ENCODE data around the gene FILIP1L. TPM values are rescaled to one million over a fixed set of nuclear protein-coding genes. Genes with fewer than 3 reads are reported as not detected.
A peak's percentile ranks its signal among the peaks of the same experiment; 100 is the strongest.

Gene FILIP1L
- total and polyA plus RNA-seq, 2 of the 4 experiments (the other 2 are of a cell fraction): 11.5 to 19.9 TPM

DNA sequence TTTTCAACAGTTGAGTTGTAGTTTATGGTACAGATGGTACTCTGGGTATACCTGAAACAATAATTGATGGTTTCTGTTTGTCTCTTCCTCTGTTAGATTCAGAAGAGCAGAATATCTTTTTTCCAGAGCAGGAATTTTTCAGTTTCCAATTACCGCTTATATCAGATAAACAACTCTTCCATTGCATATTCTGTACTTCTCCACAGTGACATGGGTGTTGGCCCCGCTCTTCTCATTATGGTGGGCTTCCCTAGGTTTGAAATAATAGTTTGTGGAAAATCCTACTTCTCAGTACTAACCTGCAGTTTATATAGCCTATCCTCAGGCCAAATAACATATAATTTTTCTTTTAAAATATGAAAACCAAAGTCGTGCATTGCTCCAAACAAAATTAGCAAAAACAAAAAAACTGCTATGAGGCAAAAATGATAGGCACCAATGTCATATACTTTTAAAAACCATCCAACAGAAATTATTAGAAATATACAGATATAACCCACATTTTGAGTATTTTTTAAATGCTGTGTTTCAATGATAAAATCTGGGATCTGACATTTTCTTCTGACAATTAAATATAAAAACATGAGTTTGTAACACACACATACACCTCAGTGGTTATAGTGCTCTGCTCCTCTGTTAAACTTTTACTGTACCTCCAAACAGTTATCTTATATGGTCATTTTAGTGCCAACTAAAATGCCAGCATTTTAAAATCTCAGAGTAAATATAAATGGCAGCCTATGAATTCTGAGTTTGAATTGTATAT lies 239.9 kb downstream of the FILIP1L start:
- TF ChIP-seq MAZ (IDR thresholded peaks at IDR 0.05; ENCODE audit: borderline replicate concordance, low read depth, low read length) (no peak), RFX5 (IDR thresholded peaks at IDR 0.05; ENCODE audit: low read depth, low read length) (no peak), MAFK (IDR thresholded peaks at IDR 0.05; ENCODE audit: low read depth, low read length) (no peak), USF2 (IDR thresholded peaks at IDR 0.05; ENCODE audit: low read depth, low read length) (no peak), BHLHE40 (IDR thresholded peaks at IDR 0.05; ENCODE audit: low read depth, low read length) (no peak), CEBPB (IDR thresholded peaks at IDR 0.05; ENCODE audit: low read depth, low read length) (no peak), MXI1 (IDR thresholded peaks at IDR 0.05; ENCODE audit: borderline replicate concordance, low read depth, low read length) (no peak), NFE2L2 (IDR thresholded peaks at IDR 0.05; ENCODE audit: low read depth, low read length) (no peak), FOS (IDR thresholded peaks at IDR 0.05; ENCODE audit: low read depth, low read length) (no peak), RAD21 (IDR thresholded peaks at IDR 0.05; ENCODE audit: low read length) (no peak), SMC3 (IDR thresholded peaks at IDR 0.05; ENCODE audit: low read depth, low read length) (no peak), POLR2A (IDR thresholded peaks at IDR 0.05; ENCODE audit: low read depth, low read length) (no peak)
- TF ChIP-seq, protein P1, sequence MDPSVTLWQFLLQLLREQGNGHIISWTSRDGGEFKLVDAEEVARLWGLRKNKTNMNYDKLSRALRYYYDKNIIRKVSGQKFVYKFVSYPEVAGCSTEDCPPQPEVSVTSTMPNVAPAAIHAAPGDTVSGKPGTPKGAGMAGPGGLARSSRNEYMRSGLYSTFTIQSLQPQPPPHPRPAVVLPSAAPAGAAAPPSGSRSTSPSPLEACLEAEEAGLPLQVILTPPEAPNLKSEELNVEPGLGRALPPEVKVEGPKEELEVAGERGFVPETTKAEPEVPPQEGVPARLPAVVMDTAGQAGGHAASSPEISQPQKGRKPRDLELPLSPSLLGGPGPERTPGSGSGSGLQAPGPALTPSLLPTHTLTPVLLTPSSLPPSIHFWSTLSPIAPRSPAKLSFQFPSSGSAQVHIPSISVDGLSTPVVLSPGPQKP (IDR thresholded peaks at IDR 0.05; ENCODE audit: borderline replicate concordance, low read depth, low read length): no peak
- TF ChIP-seq, protein P2, sequence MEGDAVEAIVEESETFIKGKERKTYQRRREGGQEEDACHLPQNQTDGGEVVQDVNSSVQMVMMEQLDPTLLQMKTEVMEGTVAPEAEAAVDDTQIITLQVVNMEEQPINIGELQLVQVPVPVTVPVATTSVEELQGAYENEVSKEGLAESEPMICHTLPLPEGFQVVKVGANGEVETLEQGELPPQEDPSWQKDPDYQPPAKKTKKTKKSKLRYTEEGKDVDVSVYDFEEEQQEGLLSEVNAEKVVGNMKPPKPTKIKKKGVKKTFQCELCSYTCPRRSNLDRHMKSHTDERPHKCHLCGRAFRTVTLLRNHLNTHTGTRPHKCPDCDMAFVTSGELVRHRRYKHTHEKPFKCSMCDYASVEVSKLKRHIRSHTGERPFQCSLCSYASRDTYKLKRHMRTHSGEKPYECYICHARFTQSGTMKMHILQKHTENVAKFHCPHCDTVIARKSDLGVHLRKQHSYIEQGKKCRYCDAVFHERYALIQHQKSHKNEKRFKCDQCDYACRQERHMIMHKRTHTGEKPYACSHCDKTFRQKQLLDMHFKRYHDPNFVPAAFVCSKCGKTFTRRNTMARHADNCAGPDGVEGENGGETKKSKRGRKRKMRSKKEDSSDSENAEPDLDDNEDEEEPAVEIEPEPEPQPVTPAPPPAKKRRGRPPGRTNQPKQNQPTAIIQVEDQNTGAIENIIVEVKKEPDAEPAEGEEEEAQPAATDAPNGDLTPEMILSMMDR (conservative IDR thresholded peaks at IDR 0.05; ENCODE audit: low read depth, low read length): no peak
- H4K20me1 ChIP-seq (ENCODE audit: insufficient read depth, low read length): peaks cover 42% of the 10 kb centered on the region
- H3K23ac ChIP-seq (ENCODE audit: low read depth, low read length): peak overlapping the region; percentile 29; the same call in 1 of the 2 replicates
- peak overlapping the region; percentile 73 for H2BK5ac ChIP-seq (ENCODE audit: low read depth, low read length, poor library complexity, severe bottlenecking)
- peak overlapping the region; percentile 26; the same call in 1 of the 2 replicates for H3K56ac ChIP-seq (ENCODE audit: extremely low read depth, insufficient read depth, low read length)
- no CpG with 5 or more reads among the region's 3 CpGs for WGBS, 2 experiments (ENCODE audit: extremely low coverage in 2 of 2, insufficient read length in 1 of 2)
- H4K5ac ChIP-seq (ENCODE audit: low read depth, low read length): peak overlapping the region; percentile 39; the same call in 1 of the 2 replicates
- peak overlapping the region in 1 of 2 experiments; percentile 40; a peak in 1 of 4 replicates for H4K8ac ChIP-seq (ENCODE audit: low read depth in 2 of 2, low read length in 2 of 2)
- intact Hi-C loops (cut with micrococcal nuclease) (loop anchor here (1.0 to 5.0 kb wide), 3 partner anchors 63 to 380 kb away; no protein-coding TSS in a partner anchor), dilution Hi-C loops (cut with HindIII; ENCODE audit: low sequenced_read_pairs, unreplicated experiment) (no loop called here), in situ Hi-C loops (cut with MboI; ENCODE audit: low sequenced_read_pairs) (loop anchor here (25.0 kb wide), 1 partner anchor 188 kb away; no protein-coding TSS in a partner anchor)
- peak overlapping the region; percentile 96 for H3K4me2 ChIP-seq (ENCODE audit: low read depth, low read length)
- peaks cover 2 to 39% of the 10 kb centered on the region in 2 experiments for H3K79me1 ChIP-seq (ENCODE audit: low read depth in 1 of 2, low read length in 2 of 2)
- no peak overlapping the region for H2AFZ ChIP-seq (replicated peaks; ENCODE audit: low read length, poor library complexity)
- ChIA-PET CTCF (no interaction called here), POLR2A (ENCODE audit: unreplicated experiment) (interaction anchor here (0.7 to 1.0 kb wide), 2 partner anchors 167 to 171 kb away, joined by 3 to 6 read pairs; no protein-coding TSS in a partner anchor)
- 0 out of 2 replicates have a peak overlapping the region, but pooled peaks have one; percentile 36 for H3K27ac ChIP-seq (ENCODE audit: insufficient read depth, low read length)
- H3K36me3 ChIP-seq (ENCODE audit: control insufficient read depth, insufficient read depth, low read length): peaks cover 12% of the 10 kb centered on the region
- H2AK9ac ChIP-seq (replicated peaks; ENCODE audit: low read depth, low read length, poor library complexity): no peak overlapping the region
- H2BK20ac ChIP-seq (ENCODE audit: low read depth, low read length): no peak overlapping the region
- H3K27me3 ChIP-seq (ENCODE audit: control insufficient read depth, insufficient read depth, low read length): no peaks in the 10 kb centered on the region
- H3K9ac ChIP-seq (ENCODE audit: low read depth, low read length): peak overlapping the region; percentile 89
- no peaks in the 10 kb centered on the region for H3K9me3 ChIP-seq (ENCODE audit: control insufficient read depth, insufficient read depth, low read length)
- peak overlapping the region; percentile 53 for H3K14ac ChIP-seq (replicated peaks; ENCODE audit: low read depth, low read length)
- DNase-seq (no peak), ATAC-seq (ENCODE audit: low read depth) (no peak)
- H3K4me1 ChIP-seq (ENCODE audit: control insufficient read depth, insufficient read depth, low read length): peaks cover 12% of the 10 kb centered on the region
- peak overlapping the region; percentile 48; the same call in 1 of the 2 replicates for H2BK120ac ChIP-seq (ENCODE audit: low read depth, low read length)
- peaks cover 14% of the 10 kb centered on the region for H3K9me1 ChIP-seq (ENCODE audit: insufficient read depth, low read length)
- peak overlapping the region; percentile 64; the same call in 1 of the 2 replicates for H3K4ac ChIP-seq (ENCODE audit: low read depth, low read length)
- H3K18ac ChIP-seq (ENCODE audit: low read depth, low read length): peak overlapping the region; percentile 28; the same call in 1 of the 2 replicates
- H3K4me3 ChIP-seq (ENCODE audit: insufficient read depth, low read depth, low read length): peak overlapping the region; percentile 88
- no peak overlapping the region for H4K91ac ChIP-seq (ENCODE audit: insufficient read depth, low read depth, low read length)
- no TSS peak for BruUV-seq (replicated peaks)
- no peak overlapping the region for H2BK15ac ChIP-seq (ENCODE audit: low read depth, low read length)
- H2AK5ac ChIP-seq (ENCODE audit: low read depth, low read length): no peak overlapping the region

All from IMR-90 (cell line).